ENCODE measurements around the gene CDH9. TPM values are rescaled to one million over a fixed set of nuclear protein-coding genes. Genes with fewer than 3 reads are reported as not detected.

CDH9 gene
- total and polyA plus RNA-seq, 9 of the 15 experiments (the other 6 are each of a cell fraction or from before 2014, with no cell fraction given): not detected

DNA sequence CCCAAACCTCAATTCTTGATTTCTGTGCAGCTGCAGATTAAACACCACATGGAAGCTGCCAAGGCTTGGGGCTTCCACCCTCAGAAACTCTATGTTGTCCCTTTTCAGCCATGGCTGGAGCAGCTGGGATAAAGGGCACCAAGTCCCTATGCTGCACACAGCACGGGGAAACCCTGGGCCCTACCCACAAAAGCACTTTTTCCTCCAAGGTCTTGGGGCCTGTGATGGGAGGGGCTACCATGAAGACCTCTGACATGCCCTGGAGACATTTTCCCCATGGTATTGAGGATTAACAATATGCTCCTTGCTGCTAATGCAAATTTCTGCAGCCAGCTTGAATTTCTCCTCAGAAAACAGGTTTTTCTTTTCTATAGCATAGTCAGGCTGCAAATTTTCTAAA, 41.8 kb upstream of the CDH9 start:
- ChIA-PET POLR2A (no interaction called here), CTCF (ENCODE audit: low intra/inter-chr PET ratio) (no interaction called here)
- H3K9me1 ChIP-seq (ENCODE audit: control insufficient read depth, insufficient read depth, low read length): no peaks in the 10 kb centered on the region
- H3K9me3 ChIP-seq (replicated peaks; ENCODE audit: control insufficient read depth, insufficient read depth, low read depth, low read length): no peaks in the 10 kb centered on the region
- no peak overlapping the region for H3K9ac ChIP-seq (ENCODE audit: insufficient read depth in 1 of 2, low read depth in 2 of 2, low read length in 2 of 2)
- H4K20me1 ChIP-seq (replicated peaks; ENCODE audit: control insufficient read depth, insufficient read depth, low read length): no peaks in the 10 kb centered on the region
- ATAC-seq (no peak), FAIRE-seq (no peak), DNase-seq (ENCODE audit: extremely low read depth in 1 of 4, low spot score in 3 of 4) (no peak)
- no peak overlapping the region for H3K4me3 ChIP-seq
- no peaks in the 10 kb centered on the region for H3K27me3 ChIP-seq (ENCODE audit: control insufficient read depth in 2 of 2, insufficient read depth in 2 of 2, low read length in 2 of 2)
- intact Hi-C loops (cut with micrococcal nuclease): no loop called here
- H3K4me2 ChIP-seq (ENCODE audit: insufficient read depth, low read length): no peak overlapping the region
- no peaks in the 10 kb centered on the region for H3K79me2 ChIP-seq (ENCODE audit: control insufficient read depth, insufficient read depth, low read length)
- H2AFZ ChIP-seq (ENCODE audit: low read depth, low read length): no peak overlapping the region
- BruUV-seq (replicated peaks): no TSS peak
- H3K36me3 ChIP-seq (ENCODE audit: control insufficient read depth, insufficient read depth, low read length): no peaks in the 10 kb centered on the region
- H3K4me1 ChIP-seq (replicated peaks in 1 of 2; ENCODE audit: control insufficient read depth in 2 of 2, insufficient read depth in 2 of 2, low read length in 2 of 2): no peaks in the 10 kb centered on the region
- H3K27ac ChIP-seq (ENCODE audit: extremely low read depth, low read depth, low read length): no peak overlapping the region
- in situ Hi-C loops (cut with MboI): no loop called here
- 0% methylated on average over 1 of the region's 1 CpG for WGBS (ENCODE audit: insufficient coverage, low coverage, missing lambda C conversion rate)
- TF ChIP-seq MEF2A (IDR thresholded peaks at IDR 0.05; ENCODE audit: control insufficient read depth, low read depth, low read length): no peak
- no peak for TF ChIP-seq KAT8 (IDR thresholded peaks at IDR 0.05; ENCODE audit: low read depth)
- no peak for TF ChIP-seq NR2C1 (IDR thresholded peaks at IDR 0.05)
- TF ChIP-seq NR2C1 (tag; IDR thresholded peaks at IDR 0.05): no peak
- no peak for TF ChIP-seq SAP30 (IDR thresholded peaks at IDR 0.05; ENCODE audit: borderline replicate concordance, insufficient read depth, low read depth, low read length, poor library complexity, severe bottlenecking)
- TF ChIP-seq ZNF644 (tag; IDR thresholded peaks at IDR 0.05; ENCODE audit: low read depth): no peak
- TF ChIP-seq, protein P1, sequence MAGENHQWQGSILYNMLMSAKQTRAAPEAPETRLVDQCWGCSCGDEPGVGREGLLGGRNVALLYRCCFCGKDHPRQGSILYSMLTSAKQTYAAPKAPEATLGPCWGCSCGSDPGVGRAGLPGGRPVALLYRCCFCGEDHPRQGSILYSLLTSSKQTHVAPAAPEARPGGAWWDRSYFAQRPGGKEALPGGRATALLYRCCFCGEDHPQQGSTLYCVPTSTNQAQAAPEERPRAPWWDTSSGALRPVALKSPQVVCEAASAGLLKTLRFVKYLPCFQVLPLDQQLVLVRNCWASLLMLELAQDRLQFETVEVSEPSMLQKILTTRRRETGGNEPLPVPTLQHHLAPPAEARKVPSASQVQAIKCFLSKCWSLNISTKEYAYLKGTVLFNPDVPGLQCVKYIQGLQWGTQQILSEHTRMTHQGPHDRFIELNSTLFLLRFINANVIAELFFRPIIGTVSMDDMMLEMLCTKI (IDR thresholded peaks at IDR 0.05; ENCODE audit: partially characterized antibody): no peak
- TF ChIP-seq ILF3 (IDR thresholded peaks at IDR 0.05; ENCODE audit: borderline replicate concordance): no peak
- TF ChIP-seq ZNF584 (CRISPR knock-in tag; IDR thresholded peaks at IDR 0.05; ENCODE audit: low read depth): no peak
- TF ChIP-seq PHF8 (IDR thresholded peaks at IDR 0.05; ENCODE audit: borderline replicate concordance, low read length): no peak
- TF ChIP-seq NONO (IDR thresholded peaks at IDR 0.05; ENCODE audit: low read depth in 2 of 2, low read length in 1 of 2): no peak
- TF ChIP-seq, protein P2, sequence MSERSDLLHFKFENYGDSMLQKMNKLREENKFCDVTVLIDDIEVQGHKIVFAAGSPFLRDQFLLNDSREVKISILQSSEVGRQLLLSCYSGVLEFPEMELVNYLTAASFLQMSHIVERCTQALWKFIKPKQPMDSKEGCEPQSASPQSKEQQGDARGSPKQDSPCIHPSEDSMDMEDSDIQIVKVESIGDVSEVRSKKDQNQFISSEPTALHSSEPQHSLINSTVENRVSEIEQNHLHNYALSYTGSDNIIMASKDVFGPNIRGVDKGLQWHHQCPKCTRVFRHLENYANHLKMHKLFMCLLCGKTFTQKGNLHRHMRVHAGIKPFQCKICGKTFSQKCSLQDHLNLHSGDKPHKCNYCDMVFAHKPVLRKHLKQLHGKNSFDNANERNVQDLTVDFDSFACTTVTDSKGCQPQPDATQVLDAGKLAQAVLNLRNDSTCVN (CRISPR knock-in tag; IDR thresholded peaks at IDR 0.05): no peak
- TF ChIP-seq SETDB1 (IDR thresholded peaks at IDR 0.05; ENCODE audit: low read length): no peak
- TF ChIP-seq NFRKB (IDR thresholded peaks at IDR 0.05; ENCODE audit: low read depth): no peak
- TF ChIP-seq ZNF41 (CRISPR knock-in tag; conservative IDR thresholded peaks at IDR 0.05): no peak
- TF ChIP-seq, protein P3, sequence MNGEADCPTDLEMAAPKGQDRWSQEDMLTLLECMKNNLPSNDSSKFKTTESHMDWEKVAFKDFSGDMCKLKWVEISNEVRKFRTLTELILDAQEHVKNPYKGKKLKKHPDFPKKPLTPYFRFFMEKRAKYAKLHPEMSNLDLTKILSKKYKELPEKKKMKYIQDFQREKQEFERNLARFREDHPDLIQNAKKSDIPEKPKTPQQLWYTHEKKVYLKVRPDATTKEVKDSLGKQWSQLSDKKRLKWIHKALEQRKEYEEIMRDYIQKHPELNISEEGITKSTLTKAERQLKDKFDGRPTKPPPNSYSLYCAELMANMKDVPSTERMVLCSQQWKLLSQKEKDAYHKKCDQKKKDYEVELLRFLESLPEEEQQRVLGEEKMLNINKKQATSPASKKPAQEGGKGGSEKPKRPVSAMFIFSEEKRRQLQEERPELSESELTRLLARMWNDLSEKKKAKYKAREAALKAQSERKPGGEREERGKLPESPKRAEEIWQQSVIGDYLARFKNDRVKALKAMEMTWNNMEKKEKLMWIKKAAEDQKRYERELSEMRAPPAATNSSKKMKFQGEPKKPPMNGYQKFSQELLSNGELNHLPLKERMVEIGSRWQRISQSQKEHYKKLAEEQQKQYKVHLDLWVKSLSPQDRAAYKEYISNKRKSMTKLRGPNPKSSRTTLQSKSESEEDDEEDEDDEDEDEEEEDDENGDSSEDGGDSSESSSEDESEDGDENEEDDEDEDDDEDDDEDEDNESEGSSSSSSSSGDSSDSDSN (IDR thresholded peaks at IDR 0.05; ENCODE audit: borderline replicate concordance in 1 of 2, low read depth in 2 of 2, low read length in 2 of 2): no peak
- no peak for TF ChIP-seq KDM1A (IDR thresholded peaks at IDR 0.05)
- no peak for TF ChIP-seq MCM7 (IDR thresholded peaks at IDR 0.05)
- no peak for TF ChIP-seq CREB1 (IDR thresholded peaks at IDR 0.05)
- TF ChIP-seq CREB1 (CRISPR knock-in tag; IDR thresholded peaks at IDR 0.05): no peak
